ENCODE data around the gene SSTR4.

DNA sequence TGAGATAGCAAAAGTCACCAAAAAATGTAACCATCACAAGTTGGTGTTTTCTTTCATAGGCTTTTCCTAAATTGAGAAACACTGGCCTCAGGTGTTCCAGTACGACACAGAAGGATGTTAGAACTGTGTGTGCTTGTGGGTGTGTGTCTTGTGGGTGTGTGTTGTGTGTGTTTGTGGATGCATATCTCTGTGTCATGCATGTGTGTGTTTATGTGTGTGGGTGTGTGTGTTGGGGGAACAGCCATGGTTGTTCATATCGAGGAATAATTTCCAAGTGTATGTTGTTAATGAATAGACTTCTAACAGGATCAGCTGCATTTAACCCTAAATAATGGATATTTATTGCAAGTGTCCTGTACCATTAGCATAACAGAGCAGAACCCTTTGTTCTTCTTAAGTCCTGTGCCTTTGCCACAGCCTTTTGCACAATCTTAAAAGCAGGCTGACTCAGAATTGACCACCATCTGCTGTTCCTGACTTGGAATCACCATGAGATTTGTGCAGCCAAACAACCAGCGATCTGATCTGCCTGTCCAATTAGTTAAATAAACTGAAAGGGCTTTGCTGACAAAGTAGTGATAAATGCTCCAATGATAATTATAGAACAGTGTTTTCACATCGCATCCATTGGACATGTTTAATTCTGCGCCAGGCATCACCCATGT, 43.4 kb downstream of the SSTR4 start:
- no peak for TF ChIP-seq CTCF (conservative IDR thresholded peaks at IDR 0.05 in 1 of 2, IDR thresholded peaks at IDR 0.05 in 1 of 2; ENCODE audit: extremely low read depth in 1 of 2, insufficient read depth in 1 of 2, low read depth in 1 of 2, low read length in 2 of 2)
- TF ChIP-seq EZH2 (IDR thresholded peaks at IDR 0.05; ENCODE audit: borderline replicate concordance, low read length): no peak

Data from mammary epithelial cell (primary cell).